ENCODE data around the gene ADGRB3.

The ADGRB3 gene

DNA sequence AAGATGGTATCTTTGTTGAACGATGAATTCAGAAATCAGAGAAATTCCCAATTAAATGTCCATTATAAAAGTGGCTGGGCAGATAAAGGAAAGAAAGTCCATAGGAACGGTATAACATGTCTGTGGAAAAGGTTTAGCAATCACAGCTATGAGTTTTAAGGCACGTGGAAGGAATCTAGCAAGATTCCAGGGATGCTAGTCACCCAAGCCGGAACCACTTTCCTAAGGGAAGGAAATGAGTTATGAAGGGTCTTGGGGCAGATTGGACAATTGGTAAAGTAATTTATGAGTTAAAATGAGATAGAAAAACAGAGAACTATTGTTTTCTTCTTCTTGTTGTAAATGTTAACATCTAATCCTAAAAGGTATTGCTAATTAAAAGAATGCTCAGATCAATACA lies 384.8 kb downstream of the ADGRB3 start:
- no peak for DNase-seq

DNA sequence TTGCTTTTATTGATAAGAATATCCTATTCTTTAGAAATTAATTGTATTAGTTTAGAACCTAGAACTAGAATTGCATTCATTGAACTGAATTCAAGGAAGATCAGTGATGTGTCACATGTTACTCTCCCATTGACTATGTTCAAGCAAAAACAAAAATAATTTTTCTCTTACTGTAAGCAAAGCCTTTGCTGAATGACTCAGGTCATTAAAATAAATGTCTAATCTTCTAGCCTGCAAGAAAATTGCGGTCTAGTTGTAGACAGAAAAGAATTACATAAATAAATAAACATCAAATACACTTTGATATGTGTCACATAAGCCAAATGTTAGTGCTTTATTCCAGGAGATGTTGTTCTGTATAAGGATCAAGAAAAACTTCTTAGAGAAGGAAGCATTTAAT lies 387.9 kb downstream of the ADGRB3 start:
- no peak for DNase-seq

DNA sequence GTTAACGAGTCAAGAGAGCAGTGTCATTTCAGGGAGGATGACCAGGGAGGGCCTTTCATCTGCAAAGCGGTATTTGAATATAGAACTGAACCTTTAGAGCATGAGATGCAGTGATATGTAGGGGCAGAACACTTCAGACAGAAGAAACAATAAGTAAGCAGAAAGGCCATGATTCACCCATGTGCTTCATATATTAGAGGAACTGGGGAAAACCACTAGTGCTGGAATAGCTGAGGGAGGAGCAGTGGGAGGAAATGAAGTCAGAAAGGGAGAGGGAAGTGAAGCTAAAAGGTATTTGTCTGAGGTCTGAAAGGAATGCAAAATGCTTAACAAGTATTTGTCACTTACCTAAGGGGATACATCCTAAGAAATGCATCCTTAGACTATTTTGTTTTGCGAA lies 391.2 kb downstream of the ADGRB3 start:
- no peak for DNase-seq

DNA sequence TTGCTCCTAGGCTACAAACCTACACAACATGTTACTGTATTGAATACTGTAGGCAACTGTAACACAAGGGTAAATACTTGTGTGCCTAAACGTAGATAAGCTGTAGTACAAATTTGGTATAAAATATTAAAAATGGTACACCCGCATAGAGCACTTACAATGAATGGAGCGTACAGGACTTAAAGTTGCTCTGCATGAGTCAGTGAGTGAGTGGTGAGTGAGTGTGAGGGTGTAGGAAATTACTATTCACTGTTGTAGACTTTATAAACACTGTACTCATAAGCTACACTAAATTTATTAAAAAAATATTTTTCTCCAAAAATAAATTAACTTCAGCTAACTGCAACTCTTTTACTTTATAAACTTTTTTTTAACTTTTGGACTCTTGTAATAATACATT lies 391.6 kb downstream of the ADGRB3 start:
- no peak for DNase-seq

DNA sequence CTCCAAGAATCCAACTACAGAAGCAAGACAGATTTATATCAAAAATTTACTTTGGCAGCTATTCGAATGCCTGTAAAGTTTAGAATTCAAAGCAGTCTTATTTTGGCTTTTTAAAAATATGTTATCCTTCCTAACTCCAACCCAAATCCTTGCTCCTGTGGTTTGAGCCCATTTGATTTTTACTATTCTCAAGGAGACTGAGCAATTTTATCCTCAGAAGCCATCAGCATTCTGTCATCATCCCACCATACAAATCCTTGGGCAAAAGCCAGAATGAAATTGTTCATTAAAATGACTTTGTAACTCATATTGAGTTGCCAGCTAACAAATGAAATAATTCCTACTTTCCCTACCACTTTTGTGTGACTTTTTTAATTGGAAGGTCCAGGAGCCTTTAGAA lies 392.8 kb downstream of the ADGRB3 start:
- DNase-seq, result no peak

DNA sequence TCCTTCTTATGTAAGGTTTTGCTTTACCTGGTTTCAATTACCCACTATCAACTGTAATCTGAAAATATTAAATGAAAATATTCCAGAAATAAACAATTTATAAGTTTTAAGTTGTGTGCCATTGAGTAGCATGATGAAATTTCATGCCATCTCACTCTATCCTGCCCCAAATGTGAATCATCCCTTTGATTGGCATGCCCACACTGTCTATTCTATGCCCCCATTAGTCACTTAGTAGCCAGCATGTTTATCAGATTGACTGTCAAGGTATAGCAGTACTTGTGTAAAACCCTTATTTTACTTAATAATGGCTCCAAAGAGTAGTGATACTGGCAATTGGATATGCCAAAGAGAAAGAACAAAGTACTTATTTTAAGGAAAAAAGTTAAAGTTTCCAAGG lies 403.8 kb downstream of the ADGRB3 start:
- DNase-seq, result no peak

DNA sequence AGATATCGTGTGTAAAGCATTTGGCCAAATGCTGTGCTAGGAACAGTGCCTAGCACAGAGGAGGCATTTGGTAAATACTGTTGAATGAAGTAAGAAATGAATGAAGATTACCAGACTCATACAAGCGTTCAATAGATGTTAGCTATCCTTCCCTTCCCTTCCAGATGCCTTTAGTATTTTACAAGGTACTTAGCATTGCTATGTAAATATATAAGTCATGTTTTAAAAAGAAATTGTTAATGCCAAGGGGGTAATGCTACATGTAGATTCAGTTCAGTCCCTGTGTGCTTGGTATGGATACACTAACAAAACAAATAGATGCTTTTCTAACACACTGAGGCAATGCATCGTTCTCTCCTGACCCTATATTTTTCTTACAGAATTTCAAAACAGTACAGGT lies 407.2 kb downstream of the ADGRB3 start:
- no peak for DNase-seq

DNA sequence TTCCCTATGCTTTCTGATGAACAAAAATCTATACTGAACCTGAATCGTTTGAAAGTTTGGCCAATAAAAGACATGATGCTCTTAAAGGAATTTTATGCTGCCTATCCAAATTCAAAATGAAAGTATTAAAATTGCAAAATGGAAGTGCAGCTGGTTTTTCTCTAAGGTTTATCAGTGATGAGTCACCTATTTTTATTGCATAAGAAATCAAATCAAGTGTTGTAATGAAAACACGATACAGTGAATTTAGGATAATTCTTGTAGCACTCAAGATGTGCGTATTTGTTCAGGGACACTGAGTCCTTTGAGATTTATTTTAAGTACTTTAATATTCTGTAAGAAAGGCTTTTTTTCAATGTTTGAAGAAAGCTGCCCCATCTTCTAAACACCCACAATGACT lies 409.5 kb downstream of the ADGRB3 start:
- DNase-seq, result no peak

DNA sequence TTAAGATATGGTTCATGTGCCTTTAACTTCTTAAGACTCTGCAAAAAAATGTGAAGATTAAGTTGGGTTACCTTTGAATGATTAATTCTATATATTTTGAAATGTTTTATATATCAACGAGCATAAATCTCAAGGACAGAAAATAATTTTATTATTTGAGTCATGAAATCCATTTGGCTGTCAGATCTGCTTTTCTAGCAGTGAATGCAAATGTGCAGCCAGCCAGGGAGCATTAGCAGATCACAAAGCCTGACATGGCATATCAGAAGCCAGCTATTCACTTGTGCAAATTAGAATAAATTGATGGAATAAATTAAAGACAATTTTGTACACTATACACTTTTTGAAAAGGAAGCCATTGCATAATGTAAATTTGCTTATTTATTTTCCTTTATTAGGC lies 424.3 kb downstream of the ADGRB3 start:
- DNase-seq, result no peak

DNA sequence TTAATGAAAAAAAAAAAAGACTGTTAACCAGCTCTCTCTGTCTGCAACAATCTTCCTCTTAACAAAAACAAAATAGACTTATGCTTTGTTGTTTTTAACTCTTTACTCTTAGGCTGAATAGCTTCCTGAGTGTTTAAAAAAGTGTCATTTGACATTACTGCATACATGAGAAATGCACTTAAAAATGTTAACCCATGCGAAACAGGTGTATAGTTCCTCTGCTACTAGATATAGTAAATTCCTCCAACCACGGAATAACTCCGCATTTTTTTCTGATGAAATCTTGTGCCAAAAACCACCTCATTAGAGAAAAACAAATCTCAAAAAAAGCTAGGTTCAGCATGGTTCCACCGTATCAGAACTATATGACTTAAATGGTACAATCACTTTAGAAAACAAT lies 426.0 kb downstream of the ADGRB3 start:
- DNase-seq, result no peak

DNA sequence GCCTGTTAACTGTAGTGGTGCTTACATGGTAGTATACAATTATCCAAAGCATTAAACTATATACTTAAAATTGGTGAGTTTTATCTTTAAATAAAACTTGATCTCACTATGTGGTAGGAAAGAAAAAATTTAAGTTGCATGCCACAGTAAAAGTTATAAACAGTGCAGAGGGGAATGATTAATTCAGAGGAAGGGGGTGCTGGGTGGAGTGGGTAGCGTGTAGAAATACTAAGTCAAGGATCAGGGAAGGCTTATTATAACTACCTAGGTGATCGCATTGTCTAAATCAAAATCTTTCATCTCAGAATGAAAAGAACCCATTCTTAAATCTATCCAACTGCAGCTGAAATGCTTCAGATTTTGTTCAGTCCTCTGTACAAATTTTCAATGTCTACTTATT lies 428.3 kb downstream of the ADGRB3 start:
- DNase-seq, result no peak

DNA sequence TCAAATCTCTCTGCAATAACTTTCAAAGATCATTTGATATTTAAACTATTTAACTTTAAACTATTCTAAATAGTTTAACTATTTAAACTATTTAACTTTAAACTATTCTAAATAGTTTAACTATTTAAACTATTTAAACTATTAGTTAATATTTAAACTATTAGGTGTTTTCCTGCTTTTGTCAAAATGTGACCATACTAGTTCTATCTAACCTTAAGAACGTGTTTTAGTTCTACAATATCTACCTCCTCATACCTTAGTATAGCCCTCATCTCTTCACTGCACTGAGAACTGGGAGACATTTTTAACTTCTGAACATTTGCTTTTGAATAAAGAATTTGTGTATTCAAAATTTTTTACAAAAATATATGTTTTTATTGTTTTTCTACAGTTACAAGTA lies 429.1 kb downstream of the ADGRB3 start:
- no peak for DNase-seq

DNA sequence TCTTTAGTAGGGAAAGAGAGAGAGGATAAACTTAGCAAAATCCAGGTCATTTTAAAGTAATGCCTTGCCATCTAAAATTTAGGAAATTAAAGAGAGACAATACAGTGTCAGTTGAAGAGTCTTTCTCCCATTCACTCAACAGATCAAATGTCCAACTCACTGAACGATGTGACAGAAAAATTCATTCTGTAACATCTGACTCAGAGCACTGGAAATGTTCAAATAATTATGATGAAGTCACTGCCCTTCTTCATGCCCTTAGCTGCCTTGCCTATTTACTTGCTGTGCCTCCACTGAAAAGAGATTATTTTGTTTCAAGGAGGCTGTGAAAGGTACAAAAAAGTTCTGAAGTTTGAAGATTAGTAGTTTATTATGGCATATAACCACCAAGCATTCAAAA lies 434.8 kb downstream of the ADGRB3 start:
- DNase-seq, result no peak

DNA sequence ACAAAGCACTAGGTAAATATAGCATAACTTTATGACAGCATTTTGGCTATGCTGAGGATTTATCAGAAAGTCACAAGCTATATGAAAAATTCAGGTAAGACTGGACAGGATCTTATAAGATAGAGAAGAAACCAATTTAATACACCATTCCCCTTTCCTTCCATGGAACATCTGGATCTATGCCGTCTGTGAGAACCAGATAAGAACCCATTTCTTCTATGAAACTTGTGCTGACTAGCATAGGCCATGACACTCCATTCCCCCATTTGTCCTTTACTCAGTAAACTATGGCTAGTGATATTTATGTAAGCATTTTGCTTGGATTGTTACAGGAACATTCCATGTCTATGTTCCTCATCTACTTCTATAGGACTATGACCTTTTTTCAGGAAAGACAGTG lies 437.7 kb downstream of the ADGRB3 start:
- no peak for DNase-seq

DNA sequence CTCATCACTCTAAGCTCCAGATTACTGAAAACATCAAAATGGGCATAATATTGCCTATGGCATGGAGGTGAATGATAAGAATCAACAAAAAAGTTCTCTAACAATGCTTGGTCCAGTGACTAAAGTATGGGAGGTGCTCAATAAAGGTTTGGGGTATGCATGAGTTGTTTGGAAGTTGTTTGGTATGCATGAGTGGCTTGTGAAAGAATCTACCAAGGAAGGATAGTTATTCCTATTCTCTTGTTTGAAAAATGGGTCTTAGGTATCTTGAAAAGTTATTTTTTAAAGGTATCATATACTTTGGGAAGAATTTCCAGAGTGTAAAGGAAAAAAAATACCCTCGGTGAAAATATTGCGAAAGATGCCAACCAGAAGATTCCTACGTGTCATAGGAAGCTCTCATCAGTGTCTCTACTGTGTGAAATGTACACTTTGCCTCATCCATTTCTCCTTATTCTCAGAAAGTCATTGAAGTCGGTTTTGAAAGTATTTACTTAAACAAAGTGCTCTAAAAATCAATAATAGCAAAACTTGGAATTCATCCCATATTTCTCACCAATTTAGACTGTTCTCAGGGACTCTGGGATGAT lies 449.8 kb downstream of the ADGRB3 start:
- DNase-seq, result no peak

DNA sequence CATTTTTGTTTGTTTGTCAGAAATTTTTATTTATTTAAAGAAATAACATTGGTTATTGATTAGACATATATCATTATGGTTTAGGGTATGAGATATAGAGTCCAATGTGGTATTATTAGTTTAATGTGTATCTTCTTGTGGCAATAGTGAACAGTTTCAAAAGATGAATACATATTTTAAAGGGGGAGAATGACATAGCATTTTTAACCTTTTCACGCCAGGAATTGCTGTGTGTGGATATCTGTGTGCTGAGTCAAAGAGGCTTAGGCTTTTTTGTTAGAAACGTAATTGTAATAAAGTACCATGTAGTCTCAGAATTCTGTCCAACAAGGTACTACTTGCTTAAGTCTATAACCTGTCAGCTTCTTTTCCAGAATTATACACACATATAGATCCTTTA lies 451.6 kb downstream of the ADGRB3 start:
- DNase-seq, result no peak

DNA sequence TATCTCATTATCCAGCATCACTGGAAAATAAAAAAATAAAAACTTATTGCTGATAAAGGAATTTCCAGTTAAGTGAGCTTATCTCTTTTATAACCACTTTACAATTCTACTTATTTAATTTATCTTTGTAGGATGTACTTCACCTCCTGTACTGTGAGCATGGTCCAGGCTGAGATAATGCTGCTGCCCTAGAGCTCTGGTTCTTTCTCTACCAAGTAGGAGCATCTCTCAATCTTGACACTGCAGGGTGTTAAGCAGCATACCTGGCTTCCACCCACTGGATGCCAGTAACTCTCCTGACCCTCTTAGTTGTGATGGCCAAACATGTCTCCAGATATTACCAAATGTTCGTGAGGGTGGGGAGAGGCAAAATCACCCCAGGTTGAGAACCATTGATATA lies 454.5 kb downstream of the ADGRB3 start:
- no peak for DNase-seq

DNA sequence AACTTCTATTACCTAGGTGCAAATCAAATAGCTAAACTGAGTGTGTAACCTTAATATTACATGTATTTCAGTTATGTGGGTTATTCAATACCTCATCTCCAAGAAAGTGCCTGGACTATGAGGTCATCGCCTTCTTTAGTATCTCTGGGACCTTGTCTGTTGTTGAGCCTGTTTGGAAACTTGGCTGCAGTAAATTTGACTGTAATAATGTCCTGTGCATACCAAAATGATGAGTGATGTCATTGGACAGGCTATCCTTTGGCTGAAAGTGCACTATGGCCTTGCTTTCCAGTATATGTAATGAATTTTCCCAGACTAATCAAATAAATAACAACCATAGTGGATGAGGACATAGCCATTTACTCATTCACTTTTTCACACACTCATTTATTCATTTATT lies 455.1 kb downstream of the ADGRB3 start:
- no peak for DNase-seq

DNA sequence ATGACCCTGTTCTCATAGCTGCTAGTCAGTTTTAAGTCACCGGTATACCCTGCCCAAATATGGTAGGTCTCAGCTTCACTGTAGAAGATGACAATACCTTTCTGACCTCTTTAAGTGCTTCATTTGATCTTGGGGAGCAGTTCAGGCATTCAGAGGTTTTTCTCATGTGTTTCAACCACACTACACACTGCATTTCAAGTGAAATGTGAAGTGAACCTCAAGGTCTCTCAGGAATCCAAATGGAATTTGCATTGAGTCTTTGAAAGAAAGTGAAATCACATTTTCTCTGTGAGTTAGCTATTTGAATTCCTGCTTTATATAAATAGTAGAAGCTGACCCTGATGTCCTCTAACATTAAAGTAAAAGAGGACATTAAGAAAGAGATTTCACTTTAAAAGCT lies 461.6 kb downstream of the ADGRB3 start:
- no peak for DNase-seq

DNA sequence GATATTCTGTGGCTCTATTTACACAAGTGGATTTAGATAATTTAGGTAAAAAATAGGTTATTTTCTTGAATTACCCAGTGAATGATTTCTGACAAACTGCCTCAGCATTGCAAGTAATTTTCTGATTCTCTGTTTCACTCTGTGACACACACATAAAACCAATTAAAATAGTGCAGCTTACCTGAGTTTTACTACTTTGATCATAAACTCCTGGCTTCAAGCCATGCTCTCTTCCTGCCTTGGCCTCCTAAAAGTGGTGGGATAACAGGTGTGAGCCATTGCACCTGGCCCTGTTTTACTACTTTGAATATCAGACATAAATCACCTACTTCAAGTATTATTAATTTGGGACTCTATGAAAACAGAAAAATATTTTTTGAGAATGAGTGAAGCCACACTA lies 462.9 kb downstream of the ADGRB3 start:
- no peak for DNase-seq

DNA sequence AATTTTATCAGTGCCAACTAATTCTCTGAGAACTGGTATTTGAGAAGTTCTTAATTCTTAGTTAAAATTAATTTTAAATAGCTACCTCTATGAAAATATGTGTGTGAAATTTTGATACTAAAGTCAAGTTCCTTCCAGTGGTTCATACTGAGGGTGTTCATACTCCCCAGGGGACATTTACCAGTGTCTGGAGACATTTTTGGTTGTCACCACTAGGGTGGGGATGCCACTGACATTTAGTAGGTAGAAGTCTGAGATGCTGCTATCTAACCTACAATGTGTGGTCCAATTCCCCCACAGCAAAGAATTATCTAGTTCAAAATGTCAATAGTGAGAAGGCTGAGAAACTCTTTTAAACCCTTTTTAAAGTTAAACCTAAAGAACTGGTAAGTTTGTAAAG lies 463.8 kb downstream of the ADGRB3 start:
- no peak for DNase-seq

DNA sequence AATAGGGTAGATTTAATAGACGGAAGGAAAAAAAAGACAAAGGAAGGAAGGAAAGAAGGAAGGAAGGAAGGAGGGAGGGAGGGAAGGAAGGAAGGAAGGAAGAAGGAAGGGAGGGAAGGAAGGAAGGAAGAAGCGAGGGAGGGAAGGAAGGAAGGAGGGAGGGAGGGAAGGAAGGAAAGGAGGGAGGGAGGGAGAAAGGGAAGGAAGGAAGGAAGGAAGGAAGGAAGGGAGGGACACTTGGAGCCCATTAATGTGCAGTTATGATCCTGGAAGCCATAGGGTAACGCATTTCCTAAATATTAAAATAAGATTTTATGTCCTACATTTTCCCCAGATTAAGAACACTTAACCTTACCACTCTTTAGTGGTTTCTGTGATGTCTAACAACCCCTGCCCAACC lies 465.7 kb downstream of the ADGRB3 start:
- no peak for DNase-seq

DNA sequence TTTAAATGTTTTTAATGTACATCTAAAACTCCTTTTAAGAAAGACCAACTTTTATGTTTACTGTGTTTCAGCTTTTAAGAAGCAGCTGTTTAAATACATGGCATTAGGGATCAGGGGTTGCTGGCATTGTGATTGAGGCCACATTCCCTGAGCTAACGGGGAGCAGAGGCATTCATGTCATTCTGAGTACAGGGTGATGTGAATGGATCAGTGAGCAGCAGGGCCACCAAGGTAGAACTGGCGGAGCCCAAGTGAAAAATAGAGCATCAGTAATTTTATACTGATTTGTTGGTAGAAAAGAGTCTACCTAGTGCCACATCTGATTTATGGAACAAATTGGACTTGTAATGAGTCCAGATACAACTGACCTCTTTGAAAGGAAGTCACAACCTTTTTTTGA lies 467.3 kb downstream of the ADGRB3 start:
- DNase-seq, result no peak

DNA sequence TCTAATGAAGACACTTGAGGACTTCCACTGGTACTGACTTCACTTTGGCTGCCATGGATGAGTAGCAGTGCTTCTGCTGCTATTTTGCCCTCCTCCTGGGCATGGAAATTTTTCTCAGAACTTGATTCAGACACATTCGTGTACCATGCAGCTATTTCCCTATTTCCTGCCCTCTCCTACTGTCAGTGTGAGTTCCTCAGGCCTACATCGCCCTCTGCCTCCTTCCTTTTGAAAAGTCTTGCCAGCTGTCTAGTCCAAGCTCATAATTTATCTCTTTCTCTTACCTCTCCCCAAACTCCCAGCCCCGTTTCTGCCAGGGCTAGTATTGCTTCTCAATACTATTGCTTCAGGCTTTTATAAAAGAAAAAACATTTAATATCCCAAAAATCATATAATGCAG lies 470.2 kb downstream of the ADGRB3 start:
- no peak for DNase-seq

DNA sequence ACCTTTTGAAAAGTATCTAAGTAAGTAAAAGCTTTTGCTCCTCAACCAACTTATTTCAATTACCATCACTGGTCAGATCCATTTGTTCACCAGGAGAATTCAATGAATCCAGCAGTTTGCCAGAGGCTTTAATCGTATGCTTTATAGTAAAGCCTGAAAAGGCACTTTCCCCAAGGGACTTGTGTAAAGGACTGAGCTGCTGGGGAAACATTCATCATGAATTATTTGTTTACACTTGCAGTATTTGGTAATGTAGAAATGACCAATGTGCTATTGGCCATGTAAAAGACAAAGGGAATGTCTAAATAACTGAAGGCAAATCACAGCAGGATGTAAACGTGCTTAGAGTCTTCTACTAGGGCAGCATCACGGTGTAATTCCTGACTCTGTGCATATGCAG lies 471.4 kb downstream of the ADGRB3 start:
- no peak for DNase-seq
